Upper lobe of left lung (tissue), 6 donors: ENCODE data around the gene FAM83B. TPM values are rescaled to one million over a fixed set of nuclear protein-coding genes. Genes with fewer than 3 reads are reported as not detected.

Experiments used
- ATAC-seq, 2 donors: fragments of 200-7000 bp; cut with Tn5 transposase; one replicate each; pipeline ENCODE4 v1.9.1; 2022; ENCODE audit warnings: mild to moderate bottlenecking in 2 of 2, moderate library complexity in 2 of 2; ENCODE audit not compliant: low FRiP score in 2 of 2
- DNase-seq, 2 donors: peaks; one replicate each; pipeline ENCODE4 v3.0.0-alpha.2; 2019 to 2020
- H3K27ac ChIP-seq, 4 donors: fragments of 200-600 bp; sonication (generic); one replicate each; pipeline ENCODE4 v1.5.1; 2016 to 2019
- H3K27me3 ChIP-seq, 4 donors: fragments of 200-600 bp; sonication (generic); one replicate each; pipeline ENCODE4 v1.5.1; 2017 to 2019
- H3K36me3 ChIP-seq, 4 donors: fragments of 200-600 bp; sonication (generic); one replicate each; pipeline ENCODE4 v1.5.1; 2016 to 2019
- H3K4me1 ChIP-seq, 4 donors: fragments of 200-600 bp; sonication (generic); one replicate each; pipeline ENCODE4 v1.5.1; 2018 to 2019
- H3K4me3 ChIP-seq, 4 donors: fragments of 200-600 bp; sonication (generic); one replicate each; pipeline ENCODE4 v1.5.1; 2017 to 2019; ENCODE audit warnings: mild to moderate bottlenecking in 2 of 4, moderate library complexity in 1 of 4
- H3K9me3 ChIP-seq, 4 donors: fragments of 200-600 bp; sonication (generic); one replicate each; pipeline ENCODE4 v1.5.1; 2018 to 2019
- CTCF ChIP-seq, 6 experiments: fragments of 450-650 bp in 4 of 6; fragments of 200-600 bp in 2 of 6; sonication (generic) in 2 of 6; IDR thresholded peaks; one replicate each; pipeline ENCODE4 v1.5.1; 2016 to 2019; ENCODE audit warnings: antibody characterized with exemption in 6 of 6
- EP300 ChIP-seq, 4 donors: sonication (generic); formaldehyde crosslinking; IDR thresholded peaks; one replicate each; pipeline ENCODE4 v1.5.1; 2017; ENCODE audit warnings: antibody characterized with exemption in 4 of 4, control low read depth in 2 of 4
- POLR2A ChIP-seq, 4 donors: fragments of 450-650 bp; IDR thresholded peaks; one replicate each; pipeline ENCODE4 v1.5.1; 2016 to 2017; ENCODE audit warnings: antibody characterized with exemption in 4 of 4, mild to moderate bottlenecking in 2 of 4
- POLR2AphosphoS5 ChIP-seq, 2 donors: sonication (generic); formaldehyde crosslinking; IDR thresholded peaks; one replicate each; pipeline ENCODE4 v1.5.1; 2017; ENCODE audit warnings: antibody characterized with exemption in 2 of 2
- WGBS, 2 donors: methylation state at CpG; one replicate each; pipeline ENCODE4 v1.1.5; 2017 to 2018; 5-methylcytosine and 5-hydroxymethylcytosine counted together
- total RNA-seq, 6 donors: library from RNA; depleted of rRNA in 4 of 6; stranded (reverse); fragments of >200 nt in 4 of 6; gene quantifications; one replicate each; pipeline versions ENCODE4 v1.1.0 to v1.2.1, GENCODE V29; 2016 to 2021
- donor health status: DM: no; HTN: no; CAD: no; lungs with moderate emphysema.
- donor health status: DM: no; HTN: yes; CAD: no; lungs with severe emphysema.

Gene FAM83B
- total RNA-seq, 6 donors from 2014 or later: 0.29 to 1.5 (median 0.73) TPM; not detected in 2

GRCh38 chr6:54913211-54913610, 66.6 kb downstream of the FAM83B start:
- no peaks in the 10 kb centered on the region for H3K9me3 ChIP-seq
- TF ChIP-seq CTCF (IDR thresholded peaks at IDR 0.05) (no peak), EP300 (IDR thresholded peaks at IDR 0.05) (no peak), POLR2A (IDR thresholded peaks at IDR 0.05) (no peak), POLR2AphosphoS5 (IDR thresholded peaks at IDR 0.05) (no peak)
- no peak for ATAC-seq
- no peaks in the 10 kb centered on the region for H3K27me3 ChIP-seq
- no peak for DNase-seq
- H3K4me3 ChIP-seq: no peak overlapping the region
- WGBS, 2 donors: 73 to 80% methylated on average over 2 of the region's 2 CpGs
- no peak overlapping the region for H3K27ac ChIP-seq
- H3K36me3 ChIP-seq: no peaks in the 10 kb centered on the region
- no peaks in the 10 kb centered on the region for H3K4me1 ChIP-seq

GRCh38 chr6:54916858-54917257, 70.3 kb downstream of the FAM83B start:
- Histone ChIP-seq H3K27ac (no peak overlapping the region), H3K9me3 (no peaks in the 10 kb centered on the region)
- ATAC-seq: no peak

GRCh38 chr6:54920628-54921027, 74.1 kb downstream of the FAM83B start:
- H3K4me3 ChIP-seq: no peak overlapping the region
- ATAC-seq: no peak
- TF ChIP-seq POLR2AphosphoS5 (IDR thresholded peaks at IDR 0.05) (no peak), EP300 (IDR thresholded peaks at IDR 0.05) (no peak), CTCF (IDR thresholded peaks at IDR 0.05) (no peak), POLR2A (IDR thresholded peaks at IDR 0.05) (no peak)
- H3K4me1 ChIP-seq: no peaks in the 10 kb centered on the region
- no peaks in the 10 kb centered on the region for H3K36me3 ChIP-seq
- no peak overlapping the region for H3K27ac ChIP-seq
- H3K27me3 ChIP-seq: no peaks in the 10 kb centered on the region
- no peak for DNase-seq
- 81 to 92% methylated on average over 1 of the region's 1 CpG for WGBS, 2 donors
- H3K9me3 ChIP-seq: no peaks in the 10 kb centered on the region

More at GRCh38 chr6:54916858-54917257, 70.3 kb downstream of the FAM83B start:
- H3K4me1 ChIP-seq: no peaks in the 10 kb centered on the region
- TF ChIP-seq POLR2A (IDR thresholded peaks at IDR 0.05): no peak
- TF ChIP-seq POLR2AphosphoS5 (IDR thresholded peaks at IDR 0.05): no peak
- no peak for TF ChIP-seq CTCF (IDR thresholded peaks at IDR 0.05)
- TF ChIP-seq EP300 (IDR thresholded peaks at IDR 0.05): no peak
- H3K27me3 ChIP-seq: no peaks in the 10 kb centered on the region
- H3K36me3 ChIP-seq: no peaks in the 10 kb centered on the region
- H3K4me3 ChIP-seq: no peak overlapping the region
- DNase-seq: no peak

GRCh38 chr6:54921891-54922290, 75.3 kb downstream of the FAM83B start:
- Histone ChIP-seq H3K9me3 (no peaks in the 10 kb centered on the region), H3K36me3 (no peaks in the 10 kb centered on the region), H3K27me3 (no peaks in the 10 kb centered on the region), H3K27ac (no peak overlapping the region), H3K4me3 (no peak overlapping the region), H3K4me1 (no peaks in the 10 kb centered on the region)
- DNase-seq: no peak
- WGBS, 2 donors: 69 to 80% methylated on average over 1 of the region's 1 CpG
- ATAC-seq: no peak
- no peak for TF ChIP-seq CTCF (IDR thresholded peaks at IDR 0.05)
- TF ChIP-seq POLR2AphosphoS5 (IDR thresholded peaks at IDR 0.05): no peak
- TF ChIP-seq POLR2A (IDR thresholded peaks at IDR 0.05): no peak
- no peak for TF ChIP-seq EP300 (IDR thresholded peaks at IDR 0.05)

GRCh38 chr6:54929245-54929909, 82.8 kb downstream of the FAM83B start:
- Histone ChIP-seq H3K27me3 (no peaks in the 10 kb centered on the region), H3K27ac (no peak overlapping the region), H3K4me1 (no peaks in the 10 kb centered on the region), H3K4me3 (no peak overlapping the region), H3K9me3 (peaks cover 0 to 9% (median 4%) of the 10 kb centered on the region in 4 donors), H3K36me3 (no peaks in the 10 kb centered on the region)
- ATAC-seq (no peak), DNase-seq (no peak)
- WGBS, 2 donors: 48 to 68% methylated on average over 1 of the region's 1 CpG
- TF ChIP-seq POLR2A (IDR thresholded peaks at IDR 0.05): no peak
- no peak for TF ChIP-seq POLR2AphosphoS5 (IDR thresholded peaks at IDR 0.05)
- no peak for TF ChIP-seq CTCF (IDR thresholded peaks at IDR 0.05)
- TF ChIP-seq EP300 (IDR thresholded peaks at IDR 0.05): no peak
